Stimulated activated CD8-positive, alpha-beta memory T cell treated with anti-CD3 and anti-CD28 coated beads, Interleukin-15, amount 100 ng/mL, for 4 hours (primary cell): ENCODE measurements around the gene CLNK.

Source experiments
- DNase-seq, 2 donors: peaks; one replicate each; pipeline ENCODE4 v3.0.0-alpha.2; 2020; ENCODE audit warnings: low read depth in 2 of 2

Gene CLNK

GRCh38 chr4:10701702-10702460 lies 17.3 kb upstream of the CLNK start:
- DNase-seq: no peak

- DNase-seq: no peak
These were observed 16.6 kb upstream of the CLNK start for GRCh38 chr4:10701161-10701560.

GRCh38 chr4:10698172-10698571 lies 13.6 kb upstream of the CLNK start:
- no peak for DNase-seq

- DNase-seq: no peak
These were observed 12.5 kb upstream of the CLNK start for GRCh38 chr4:10697086-10697485.

GRCh38 chr4:10696253-10696652 lies 11.7 kb upstream of the CLNK start:
- no peak for DNase-seq

GRCh38 chr4:10694828-10695209 lies 10.3 kb upstream of the CLNK start:
- no peak for DNase-seq

GRCh38 chr4:10694151-10694827 lies 9.7 kb upstream of the CLNK start:
- no peak for DNase-seq

- no peak for DNase-seq
These were observed 7.1 kb upstream of the CLNK start for GRCh38 chr4:10691651-10692050.

GRCh38 chr4:10690185-10690907 lies 5.8 kb upstream of the CLNK start:
- DNase-seq: no peak

GRCh38 chr4:10688846-10689245 lies 4.3 kb upstream of the CLNK start:
- no peak for DNase-seq

GRCh38 chr4:10688022-10688421 lies 3.5 kb upstream of the CLNK start:
- DNase-seq: no peak

GRCh38 chr4:10687526-10687925 lies 3.0 kb upstream of the CLNK start:
- no peak for DNase-seq

- DNase-seq: no peak
These were observed 2.2 kb downstream of the CLNK start for GRCh38 chr4:10682397-10682796.

GRCh38 chr4:10677796-10678497 lies 6.6 kb downstream of the CLNK start:
- no peak for DNase-seq

GRCh38 chr4:10673817-10674369 lies 10.7 kb downstream of the CLNK start:
- no peak for DNase-seq

GRCh38 chr4:10672379-10672778 lies 12.2 kb downstream of the CLNK start:
- no peak for DNase-seq

- DNase-seq: no peak
These were observed 12.8 kb downstream of the CLNK start for GRCh38 chr4:10671799-10672198.

GRCh38 chr4:10671366-10671765 lies 13.2 kb downstream of the CLNK start:
- no peak for DNase-seq

GRCh38 chr4:10670321-10670720 lies 14.2 kb downstream of the CLNK start:
- DNase-seq: no peak

- no peak for DNase-seq
These were observed 16.8 kb downstream of the CLNK start for GRCh38 chr4:10667701-10668326.

- no peak for DNase-seq
These were observed 18.0 kb downstream of the CLNK start for GRCh38 chr4:10666616-10667015.
